ENCODE data around the gene BSG.

Gene BSG

DNA sequence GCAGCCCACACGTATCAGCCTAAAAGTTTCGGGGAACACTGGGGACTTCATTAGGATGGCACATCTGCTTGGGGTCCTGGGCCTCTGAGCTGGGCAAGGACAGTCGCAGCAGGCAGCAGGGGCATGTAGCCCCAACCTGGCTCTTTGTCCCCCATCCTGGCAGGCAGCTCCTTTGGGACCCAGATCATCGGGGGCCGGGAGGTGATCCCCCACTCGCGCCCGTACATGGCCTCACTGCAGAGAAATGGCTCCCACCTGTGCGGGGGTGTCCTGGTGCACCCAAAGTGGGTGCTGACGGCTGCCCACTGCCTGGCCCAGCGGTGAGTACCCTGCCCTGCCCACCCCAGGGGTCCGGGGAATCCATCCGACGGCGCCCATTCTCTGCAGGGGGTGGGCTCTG lies 25.3 kb upstream of the BSG start:
- no peak for DNase-seq (ENCODE audit: low read depth in 1 of 2, low spot score in 1 of 2)
- in situ Hi-C loops (cut with HindIII; ENCODE audit: low pct_unique_long_range_greater_than_20kb, low sequenced_read_pairs) = no loop called here
- no peak for TF ChIP-seq JUND (IDR thresholded peaks at IDR 0.05; ENCODE audit: low read depth)

DNA sequence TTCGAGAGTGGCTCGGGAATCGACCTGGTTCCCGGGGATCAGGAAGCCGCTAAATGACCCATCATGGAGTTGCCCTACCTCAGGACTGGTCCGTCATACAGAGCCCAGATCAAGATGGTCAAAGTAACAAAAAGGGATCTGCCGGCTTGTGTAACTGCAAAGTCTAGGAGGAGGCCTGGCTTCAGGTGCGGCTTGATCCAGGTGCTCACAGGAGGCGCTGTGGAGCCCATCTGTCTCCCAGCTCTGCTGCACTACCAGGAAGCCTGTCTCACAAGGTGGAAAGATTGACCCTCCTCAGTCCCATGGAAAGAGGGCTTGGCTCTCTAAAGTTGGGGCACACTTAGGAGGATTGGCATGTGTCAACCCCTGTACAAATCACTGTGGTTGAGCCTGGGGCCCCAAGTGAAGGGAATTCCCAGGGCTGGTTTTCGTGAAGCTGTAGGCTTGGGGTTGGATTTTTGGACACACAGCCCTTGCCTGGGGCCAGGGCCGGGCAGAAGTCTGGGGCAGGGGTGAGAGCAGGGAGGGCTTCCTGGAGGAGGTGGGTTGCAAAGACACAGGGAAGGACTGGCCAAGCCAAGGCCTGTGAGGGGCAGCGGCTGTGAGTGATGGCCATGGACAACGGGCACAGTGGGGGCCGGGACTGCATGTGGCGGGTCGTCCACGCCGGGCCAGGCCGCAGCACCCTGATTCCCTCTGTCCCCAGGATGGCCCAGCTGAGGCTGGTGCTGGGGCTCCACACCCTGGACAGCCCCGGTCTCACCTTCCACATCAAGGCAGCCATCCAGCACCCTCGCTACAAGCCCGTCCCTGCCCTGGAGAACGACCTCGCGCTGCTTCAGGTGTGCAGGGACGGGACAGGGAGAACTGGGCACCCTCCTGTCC lies 24.3 kb upstream of the BSG start:
- DNase-seq (ENCODE audit: low read depth in 1 of 2, low spot score in 1 of 2) = no peak
- in situ Hi-C loops (cut with HindIII; ENCODE audit: low pct_unique_long_range_greater_than_20kb, low sequenced_read_pairs) = no loop called here
- TF ChIP-seq JUND (IDR thresholded peaks at IDR 0.05; ENCODE audit: low read depth) = no peak

DNA sequence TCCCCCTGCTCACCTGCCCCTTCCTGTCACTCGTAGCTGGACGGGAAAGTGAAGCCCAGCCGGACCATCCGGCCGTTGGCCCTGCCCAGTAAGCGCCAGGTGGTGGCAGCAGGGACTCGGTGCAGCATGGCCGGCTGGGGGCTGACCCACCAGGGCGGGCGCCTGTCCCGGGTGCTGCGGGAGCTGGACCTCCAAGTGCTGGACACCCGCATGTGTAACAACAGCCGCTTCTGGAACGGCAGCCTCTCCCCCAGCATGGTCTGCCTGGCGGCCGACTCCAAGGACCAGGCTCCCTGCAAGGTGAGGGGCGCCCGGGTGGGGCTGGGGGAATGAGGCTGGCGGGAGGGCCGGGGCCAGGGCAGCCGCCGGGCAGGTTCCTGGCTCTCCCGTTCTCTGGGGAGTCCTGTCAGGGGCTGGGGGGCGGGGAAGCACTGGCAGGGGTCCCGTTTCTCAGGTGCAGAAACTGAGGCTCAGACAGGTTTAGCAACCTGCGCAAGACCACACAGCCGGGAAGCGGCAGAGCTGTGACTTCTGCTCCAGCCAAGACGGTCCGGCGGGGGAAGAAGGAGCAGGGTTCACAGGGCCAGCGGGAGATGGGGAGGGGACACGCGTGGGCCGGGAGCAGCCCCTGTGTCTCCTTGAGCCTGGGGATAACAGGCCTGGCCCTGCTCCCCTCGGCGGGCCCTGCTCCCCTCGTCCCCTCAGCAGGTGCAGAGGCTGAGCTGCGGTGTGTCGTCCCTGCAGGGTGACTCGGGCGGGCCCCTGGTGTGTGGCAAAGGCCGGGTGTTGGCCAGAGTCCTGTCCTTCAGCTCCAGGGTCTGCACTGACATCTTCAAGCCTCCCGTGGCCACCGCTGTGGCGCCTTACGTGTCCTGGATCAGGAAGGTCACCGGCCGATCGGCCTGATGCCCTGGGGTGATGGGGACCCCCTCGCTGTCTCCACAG lies 23.2 kb upstream of the BSG start:
- in situ Hi-C loops (cut with HindIII; ENCODE audit: low pct_unique_long_range_greater_than_20kb, low sequenced_read_pairs) = no loop called here
- no peak for TF ChIP-seq JUND (IDR thresholded peaks at IDR 0.05; ENCODE audit: low read depth)
- peak in 1 of 2 experiments; percentile 47 for DNase-seq (ENCODE audit: low read depth in 1 of 2, low spot score in 1 of 2)

DNA sequence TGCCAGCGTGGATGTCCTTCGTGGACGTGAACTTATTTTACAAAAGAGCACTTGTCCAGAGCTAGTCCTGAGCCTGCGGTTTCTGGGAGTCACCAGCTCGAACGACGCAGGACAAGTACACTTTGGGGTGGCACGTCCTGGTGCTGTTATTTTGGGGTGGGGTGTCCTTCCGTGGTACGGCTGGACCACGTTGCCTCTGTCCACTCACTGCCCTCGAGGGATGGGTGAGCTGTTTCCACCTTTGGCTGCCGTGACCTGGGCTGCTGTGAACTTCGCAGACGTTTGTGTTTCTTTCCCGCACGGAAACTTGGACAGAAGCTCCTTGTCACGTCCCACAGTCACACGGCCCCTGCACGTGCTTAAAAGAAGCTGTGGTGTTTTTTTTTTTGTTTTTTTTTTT lies 17.6 kb upstream of the BSG start:
- in situ Hi-C loops (cut with HindIII; ENCODE audit: low pct_unique_long_range_greater_than_20kb, low sequenced_read_pairs) = no loop called here
- DNase-seq (ENCODE audit: low read depth in 1 of 2, low spot score in 1 of 2) = no peak
- no peak for TF ChIP-seq JUND (IDR thresholded peaks at IDR 0.05; ENCODE audit: low read depth)

DNA sequence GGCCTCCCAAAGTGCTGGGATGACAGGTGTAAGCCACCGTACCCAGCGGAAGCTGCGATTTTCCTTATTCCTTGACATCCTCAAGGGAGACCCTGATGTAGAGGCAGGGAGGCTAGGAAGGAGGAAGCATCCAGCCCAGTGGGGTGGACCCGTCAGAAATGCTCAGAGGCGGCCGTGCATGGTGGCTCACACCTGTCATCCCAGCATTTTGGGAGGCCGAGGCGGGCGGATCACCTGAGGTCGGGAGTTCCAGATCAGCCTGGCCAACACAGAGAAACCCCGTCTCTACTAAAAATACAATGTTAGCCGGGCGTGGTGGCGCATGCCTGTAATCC lies 17.0 kb upstream of the BSG start:
- no peak for TF ChIP-seq JUND (IDR thresholded peaks at IDR 0.05; ENCODE audit: low read depth)
- no peak for DNase-seq (ENCODE audit: low read depth in 1 of 2, low spot score in 1 of 2)
- in situ Hi-C loops (cut with HindIII; ENCODE audit: low pct_unique_long_range_greater_than_20kb, low sequenced_read_pairs) = no loop called here

DNA sequence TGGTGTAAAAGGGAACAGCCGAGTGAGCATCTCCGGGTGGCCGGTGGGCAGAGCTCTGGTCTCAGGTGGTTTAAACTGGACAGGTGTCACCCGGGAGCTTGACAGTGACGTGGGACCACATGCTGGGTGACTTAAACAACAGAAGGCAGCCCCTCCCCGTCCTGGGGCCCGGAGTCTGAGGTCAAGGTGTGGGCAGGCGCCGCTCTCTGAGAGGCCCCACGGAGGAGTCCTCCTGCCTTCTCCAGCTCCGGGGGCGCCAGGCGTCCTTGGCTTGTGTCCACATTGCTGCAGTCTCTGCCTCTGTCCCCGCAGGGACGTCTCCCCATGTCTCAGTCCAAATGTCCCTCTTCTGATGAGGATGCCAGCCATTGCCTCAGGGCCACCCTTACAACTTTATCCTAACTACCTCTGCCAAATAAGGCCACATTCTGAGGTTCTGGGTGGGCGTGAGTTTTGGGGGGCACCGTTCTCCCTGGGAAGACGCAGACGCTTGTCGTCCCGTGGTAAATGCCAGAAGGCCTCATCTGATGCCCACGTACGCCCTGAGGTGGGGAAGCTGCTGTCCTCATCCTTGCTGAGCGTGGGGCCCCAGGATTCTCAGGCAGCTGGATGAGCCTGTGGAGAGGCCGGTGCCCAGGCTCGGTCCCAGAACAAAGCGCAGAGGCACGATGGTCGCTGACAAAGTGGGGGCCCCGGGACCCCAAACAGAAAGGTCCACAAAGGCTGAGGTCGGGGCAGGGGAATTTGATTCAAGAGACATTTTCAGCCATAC lies 15.6 kb upstream of the BSG start:
- in situ Hi-C loops (cut with HindIII; ENCODE audit: low pct_unique_long_range_greater_than_20kb, low sequenced_read_pairs) = no loop called here
- DNase-seq (ENCODE audit: low read depth in 1 of 2, low spot score in 1 of 2) = no peak
- no peak for TF ChIP-seq JUND (IDR thresholded peaks at IDR 0.05; ENCODE audit: low read depth)

DNA sequence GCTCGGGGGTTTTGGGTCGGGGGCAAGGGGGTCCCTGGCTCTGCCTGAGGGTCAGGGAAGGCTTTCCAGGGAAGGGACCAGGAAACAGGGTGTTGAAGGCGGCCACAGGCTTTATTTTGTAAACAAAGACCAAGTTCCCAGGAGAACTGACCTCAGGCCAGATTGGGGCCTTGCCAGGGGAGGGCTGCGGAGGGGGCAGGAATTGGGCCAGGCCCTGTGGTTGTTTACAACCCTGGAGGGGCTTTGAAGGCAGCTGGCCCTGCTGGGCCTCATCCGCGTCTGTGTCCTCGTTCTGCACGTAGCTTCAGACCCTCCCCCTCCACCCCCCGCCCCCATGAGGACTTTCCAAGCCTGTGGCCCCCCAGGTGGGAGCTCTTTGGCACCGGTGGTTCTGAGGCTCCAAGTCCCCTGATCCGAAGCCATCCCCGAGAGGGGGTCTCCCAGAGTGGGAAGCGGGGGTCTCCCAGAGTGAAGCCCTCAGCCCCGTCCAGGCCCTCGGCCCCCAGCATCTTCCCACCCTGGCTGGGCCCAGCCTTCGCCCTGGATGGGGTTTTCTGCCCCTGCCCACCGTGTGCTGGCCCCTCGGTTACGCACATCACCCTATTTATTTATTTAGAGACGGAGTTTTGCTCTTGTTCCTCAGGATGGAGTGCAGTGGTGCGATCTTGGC lies 13.5 kb upstream of the BSG start:
- no peak for TF ChIP-seq JUND (IDR thresholded peaks at IDR 0.05; ENCODE audit: low read depth)
- peak in 1 of 2 experiments; percentile 44 for DNase-seq (ENCODE audit: low read depth in 1 of 2, low spot score in 1 of 2)
- in situ Hi-C loops (cut with HindIII; ENCODE audit: low pct_unique_long_range_greater_than_20kb, low sequenced_read_pairs) = no loop called here

DNA sequence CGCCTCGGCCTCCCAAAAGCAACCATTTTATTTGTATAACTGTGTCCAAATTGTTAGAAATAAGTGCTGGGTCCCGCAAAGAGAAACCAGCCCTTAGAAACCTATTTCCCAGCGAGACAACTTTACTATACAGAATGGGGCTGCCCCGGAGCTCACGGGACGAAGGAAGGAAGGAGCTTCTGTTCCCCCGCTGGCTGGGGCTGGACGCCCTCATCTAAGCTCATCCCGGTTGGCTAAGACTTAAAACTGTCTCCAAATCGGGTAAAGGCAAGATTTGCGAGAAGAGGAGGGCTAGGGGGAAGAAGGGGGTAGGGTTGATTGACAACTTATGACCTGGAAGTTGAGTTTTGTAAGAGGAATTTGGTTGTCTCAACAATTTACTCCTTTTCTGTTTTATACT lies 12.3 kb upstream of the BSG start:
- in situ Hi-C loops (cut with HindIII; ENCODE audit: low pct_unique_long_range_greater_than_20kb, low sequenced_read_pairs) = no loop called here
- DNase-seq (ENCODE audit: low read depth in 1 of 2, low spot score in 1 of 2) = no peak
- no peak for TF ChIP-seq JUND (IDR thresholded peaks at IDR 0.05; ENCODE audit: low read depth)

DNA sequence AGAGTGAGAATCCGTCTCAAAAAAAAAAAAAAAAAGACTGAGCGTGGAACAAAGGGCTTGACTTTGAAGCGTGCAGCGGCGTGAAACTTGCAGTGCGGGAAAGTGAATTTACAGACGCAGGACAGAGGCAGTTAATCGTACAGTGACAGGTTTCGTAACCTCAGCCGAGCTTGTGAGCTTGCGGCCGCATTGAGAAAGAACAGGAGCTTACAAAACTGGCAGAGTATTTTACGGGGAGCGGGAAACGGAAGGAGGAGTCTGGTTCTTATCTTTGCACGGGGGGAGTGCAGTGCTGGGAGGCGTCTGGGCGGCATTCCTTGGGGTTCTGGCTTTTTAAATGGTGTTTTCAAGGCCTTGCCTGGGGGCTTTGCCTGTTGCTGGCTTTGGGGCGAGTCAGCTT lies 6.0 kb upstream of the BSG start:
- no peak for DNase-seq (ENCODE audit: low read depth in 1 of 2, low spot score in 1 of 2)
- no peak for TF ChIP-seq JUND (IDR thresholded peaks at IDR 0.05; ENCODE audit: low read depth)
- in situ Hi-C loops (cut with HindIII; ENCODE audit: low pct_unique_long_range_greater_than_20kb, low sequenced_read_pairs) = no loop called here

DNA sequence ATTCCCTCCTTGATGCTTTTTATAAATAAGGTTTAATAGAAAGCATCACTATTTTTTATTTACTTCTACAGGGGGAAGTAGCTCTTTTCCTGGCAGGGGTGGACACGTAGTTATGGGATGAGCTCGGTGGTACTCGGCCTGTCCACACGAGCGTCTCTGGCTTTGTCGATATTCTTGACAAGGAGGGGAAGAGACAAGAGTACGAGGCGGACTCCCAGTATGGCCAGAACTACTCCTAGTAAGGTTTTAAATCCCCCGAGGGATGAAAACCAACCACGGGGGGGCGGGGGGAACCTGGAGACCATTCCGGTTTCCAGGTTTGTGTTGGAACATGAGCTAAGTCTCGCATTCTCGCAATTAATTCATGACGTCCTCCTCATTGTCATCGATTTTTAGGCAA lies 5.6 kb upstream of the BSG start:
- in situ Hi-C loops (cut with HindIII; ENCODE audit: low pct_unique_long_range_greater_than_20kb, low sequenced_read_pairs) = no loop called here
- TF ChIP-seq JUND (IDR thresholded peaks at IDR 0.05; ENCODE audit: low read depth) = no peak
- DNase-seq (ENCODE audit: low read depth in 1 of 2, low spot score in 1 of 2) = no peak

DNA sequence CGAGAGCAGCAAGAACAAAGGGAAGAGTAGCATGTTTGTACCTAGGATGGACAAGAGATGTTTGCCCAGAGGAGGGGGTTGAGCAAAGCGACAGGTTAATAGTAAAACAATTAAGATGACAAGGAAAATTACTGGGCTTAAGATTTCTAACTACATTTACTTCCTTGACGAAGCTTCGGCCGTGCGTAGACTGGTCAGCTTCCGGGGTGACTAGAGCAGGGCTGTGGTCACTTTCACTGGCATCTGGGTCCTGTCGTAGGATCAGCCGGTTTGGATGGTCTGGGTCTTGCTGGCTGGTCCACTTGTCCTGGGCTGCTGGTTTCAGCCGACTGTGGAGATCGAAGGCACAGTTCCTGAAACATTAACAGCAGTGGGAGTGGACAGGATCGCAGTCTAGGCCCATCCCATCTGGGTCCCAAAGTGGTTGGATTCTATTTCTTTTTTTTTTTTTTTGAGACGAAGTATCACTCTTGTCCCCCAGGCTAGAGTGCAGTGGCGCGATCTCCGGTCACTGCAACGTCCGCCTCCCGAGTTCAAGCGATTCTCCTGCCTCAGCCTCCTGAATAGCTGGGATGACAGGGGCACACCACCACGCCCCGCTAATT lies 5.0 kb upstream of the BSG start:
- TF ChIP-seq JUND (IDR thresholded peaks at IDR 0.05; ENCODE audit: low read depth) = no peak

More for the DNA sequence above, 5.0 kb upstream of the BSG start:
- in situ Hi-C loops (cut with HindIII; ENCODE audit: low pct_unique_long_range_greater_than_20kb, low sequenced_read_pairs) = no loop called here
- no peak for DNase-seq (ENCODE audit: low read depth in 1 of 2, low spot score in 1 of 2)

Data from T47D (cell line).